ENCODE data around the gene DCDC1.

DNA sequence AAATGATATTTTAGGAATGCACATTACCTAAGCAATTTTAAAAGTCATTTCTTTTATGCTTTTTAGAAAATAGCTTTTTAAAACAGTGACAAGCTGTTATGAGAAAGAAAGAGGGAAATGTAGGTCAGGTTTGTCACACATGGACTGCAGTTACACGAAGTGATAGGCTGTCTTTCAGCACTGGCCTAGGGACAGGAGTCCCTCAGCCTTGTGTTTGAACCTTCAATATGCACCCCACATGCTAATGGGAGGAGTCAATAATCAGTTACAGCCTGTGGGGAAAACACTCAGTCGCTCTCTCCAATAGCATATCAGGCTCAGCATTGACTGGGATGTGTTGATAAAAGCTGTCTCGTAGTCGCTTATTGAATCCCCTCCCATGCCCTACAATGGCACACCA lies 45.9 kb upstream of the DCDC1 start:
- no peak for TF ChIP-seq POLR2AphosphoS5 (IDR thresholded peaks at IDR 0.05; ENCODE audit: insufficient read depth in 1 of 2, low read depth in 1 of 2)
- TF ChIP-seq, protein P1, sequence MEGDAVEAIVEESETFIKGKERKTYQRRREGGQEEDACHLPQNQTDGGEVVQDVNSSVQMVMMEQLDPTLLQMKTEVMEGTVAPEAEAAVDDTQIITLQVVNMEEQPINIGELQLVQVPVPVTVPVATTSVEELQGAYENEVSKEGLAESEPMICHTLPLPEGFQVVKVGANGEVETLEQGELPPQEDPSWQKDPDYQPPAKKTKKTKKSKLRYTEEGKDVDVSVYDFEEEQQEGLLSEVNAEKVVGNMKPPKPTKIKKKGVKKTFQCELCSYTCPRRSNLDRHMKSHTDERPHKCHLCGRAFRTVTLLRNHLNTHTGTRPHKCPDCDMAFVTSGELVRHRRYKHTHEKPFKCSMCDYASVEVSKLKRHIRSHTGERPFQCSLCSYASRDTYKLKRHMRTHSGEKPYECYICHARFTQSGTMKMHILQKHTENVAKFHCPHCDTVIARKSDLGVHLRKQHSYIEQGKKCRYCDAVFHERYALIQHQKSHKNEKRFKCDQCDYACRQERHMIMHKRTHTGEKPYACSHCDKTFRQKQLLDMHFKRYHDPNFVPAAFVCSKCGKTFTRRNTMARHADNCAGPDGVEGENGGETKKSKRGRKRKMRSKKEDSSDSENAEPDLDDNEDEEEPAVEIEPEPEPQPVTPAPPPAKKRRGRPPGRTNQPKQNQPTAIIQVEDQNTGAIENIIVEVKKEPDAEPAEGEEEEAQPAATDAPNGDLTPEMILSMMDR (IDR thresholded peaks at IDR 0.05), result no peak
- no peak for TF ChIP-seq POLR2A (IDR thresholded peaks at IDR 0.05)
